Neural cell (in vitro differentiated cells): ENCODE results near the gene EBF3. TPM values are rescaled to one million over a fixed set of nuclear protein-coding genes. Genes with fewer than 3 reads are reported as not detected.

ENCODE experiments used
- H2AFZ ChIP-seq: fragments of 200-600, 300-800 bp; sonication (generic), shearing (Covaris generic); 2 replicates; pipeline ENCODE4 v1.6.0; 2014; ENCODE audit warnings: low read depth, mild to moderate bottlenecking, antibody characterized with exemption, low read length, moderate library complexity
- H3F3A ChIP-seq: fragments of 200-600 bp; shearing (Covaris generic); 2 replicates; pipeline ENCODE4 v1.6.1; 2016; ENCODE audit warnings: mild to moderate bottlenecking, moderate library complexity, mixed read lengths, antibody characterized with exemption, low read length; ENCODE audit not compliant: insufficient read depth, poor library complexity, severe bottlenecking
- H3K27ac ChIP-seq: fragments of 200-600, 300-800 bp; sonication (generic), shearing (Covaris generic); 2 replicates; pipeline ENCODE4 v1.5.1; 2014; ENCODE audit warnings: mild to moderate bottlenecking, low read length, moderate library complexity
- H3K27me3 ChIP-seq: fragments of 300-800, 200-600 bp; sonication (generic), shearing (Covaris generic); 2 replicates; pipeline ENCODE4 v1.6.0; 2014; ENCODE audit warnings: mild to moderate bottlenecking, low read depth, low read length, moderate library complexity; ENCODE audit not compliant: insufficient read depth
- H3K36me3 ChIP-seq: fragments of 300-800, 200-600 bp; sonication (generic), shearing (Covaris generic); 2 replicates; pipeline ENCODE4 v1.5.1; 2014; ENCODE audit warnings: mild to moderate bottlenecking, antibody characterized with exemption, low read length, moderate library complexity; ENCODE audit not compliant: insufficient read depth
- H3K4me2 ChIP-seq: fragments of 300-800, 200-600 bp; sonication (generic), shearing (Covaris generic); 2 replicates; pipeline ENCODE4 v1.6.0; 2014; ENCODE audit warnings: mild to moderate bottlenecking, low read length
- H3K4me3 ChIP-seq: fragments of 300-800, 200-600 bp; sonication (generic), shearing (Covaris generic); 2 replicates; pipeline ENCODE4 v1.5.1; 2014; ENCODE audit warnings: mild to moderate bottlenecking, low read length, moderate library complexity
- H3K79me2 ChIP-seq: fragments of 200-600 bp; shearing (Covaris generic); replicated peaks from 2 replicates; pipeline ENCODE4 v1.6.0; 2014; ENCODE audit warnings: mild to moderate bottlenecking, low read length, moderate library complexity; ENCODE audit not compliant: insufficient read depth
- H3K9ac ChIP-seq: fragments of 300-800, 200-600 bp; sonication (generic), shearing (Covaris generic); 2 replicates; pipeline ENCODE4 v1.6.1; 2016; ENCODE audit warnings: mild to moderate bottlenecking, low read length, mixed read lengths
- H3K9me2 ChIP-seq: fragments of 200-600 bp; shearing (Covaris generic); 2 replicates; pipeline ENCODE4 v1.6.1; 2016; ENCODE audit warnings: mild to moderate bottlenecking, low read length, mixed read lengths; ENCODE audit not compliant: insufficient read depth
- H3K9me3 ChIP-seq: fragments of 200-600, 300-800 bp; sonication (generic), shearing (Covaris generic); 2 replicates; pipeline ENCODE4 v1.6.1; 2016; ENCODE audit warnings: mild to moderate bottlenecking, mixed run types, low read length, moderate library complexity, mixed read lengths
- H4K20me1 ChIP-seq: fragments of 200-600 bp; shearing (Covaris generic); 2 replicates; pipeline ENCODE4 v1.6.1; 2016; ENCODE audit warnings: mild to moderate bottlenecking, mixed run types; ENCODE audit not compliant: insufficient read depth
- EZH2 ChIP-seq: fragments of 200-600, 300-800 bp; shearing (Covaris generic), sonication (generic); IDR thresholded peaks from 2 replicates; pipeline ENCODE4 v1.6.1; 2014; ENCODE audit warnings: antibody characterized with exemption, low read length, borderline replicate concordance, mild to moderate bottlenecking; ENCODE audit not compliant: insufficient read depth, poor library complexity, severe bottlenecking
- MXI1 ChIP-seq: fragments of 450-650 bp; conservative IDR thresholded peaks from 2 replicates; pipeline ENCODE4 v1.6.1; 2014; ENCODE audit warnings: antibody characterized with exemption, mild to moderate bottlenecking; ENCODE audit not compliant: poor library complexity, severe bottlenecking
- POLR2AphosphoS5 ChIP-seq: IDR thresholded peaks from 2 replicates; pipeline ENCODE4 v1.6.1; 2012
- RAD21 ChIP-seq: fragments of 450-650 bp; conservative IDR thresholded peaks from 2 replicates; pipeline ENCODE4 v1.6.1; 2014; ENCODE audit warnings: antibody characterized with exemption, mild to moderate bottlenecking, moderate library complexity
- SMC3 ChIP-seq: fragments of 450-650 bp; conservative IDR thresholded peaks from 2 replicates; pipeline ENCODE4 v1.6.1; 2014; ENCODE audit warnings: antibody characterized with exemption, mild to moderate bottlenecking, moderate library complexity; ENCODE audit not compliant: poor library complexity
- polyA plus RNA-seq: library from polyadenylated mRNA; depleted of rRNA; stranded (reverse); fragments of >200 nt; gene quantifications from 2 replicates; pipeline ENCODE4 v1.2.3, GENCODE V29; 2014
- TF ChIP-seq, protein P1 (sequence below): IDR thresholded peaks from 2 replicates; pipeline ENCODE4 v1.6.1; 2012; ENCODE audit warnings: borderline replicate concordance
- TF ChIP-seq, protein P2 (sequence below): fragments of 450-650 bp; IDR thresholded peaks from 2 replicates; pipeline ENCODE4 v1.5.1; 2014; ENCODE audit warnings: antibody characterized with exemption, mild to moderate bottlenecking, moderate library complexity; ENCODE audit not compliant: poor library complexity, severe bottlenecking

The EBF3 gene
- polyA plus RNA-seq, 1 donor from 2014 or later: 0.38 TPM

DNA sequence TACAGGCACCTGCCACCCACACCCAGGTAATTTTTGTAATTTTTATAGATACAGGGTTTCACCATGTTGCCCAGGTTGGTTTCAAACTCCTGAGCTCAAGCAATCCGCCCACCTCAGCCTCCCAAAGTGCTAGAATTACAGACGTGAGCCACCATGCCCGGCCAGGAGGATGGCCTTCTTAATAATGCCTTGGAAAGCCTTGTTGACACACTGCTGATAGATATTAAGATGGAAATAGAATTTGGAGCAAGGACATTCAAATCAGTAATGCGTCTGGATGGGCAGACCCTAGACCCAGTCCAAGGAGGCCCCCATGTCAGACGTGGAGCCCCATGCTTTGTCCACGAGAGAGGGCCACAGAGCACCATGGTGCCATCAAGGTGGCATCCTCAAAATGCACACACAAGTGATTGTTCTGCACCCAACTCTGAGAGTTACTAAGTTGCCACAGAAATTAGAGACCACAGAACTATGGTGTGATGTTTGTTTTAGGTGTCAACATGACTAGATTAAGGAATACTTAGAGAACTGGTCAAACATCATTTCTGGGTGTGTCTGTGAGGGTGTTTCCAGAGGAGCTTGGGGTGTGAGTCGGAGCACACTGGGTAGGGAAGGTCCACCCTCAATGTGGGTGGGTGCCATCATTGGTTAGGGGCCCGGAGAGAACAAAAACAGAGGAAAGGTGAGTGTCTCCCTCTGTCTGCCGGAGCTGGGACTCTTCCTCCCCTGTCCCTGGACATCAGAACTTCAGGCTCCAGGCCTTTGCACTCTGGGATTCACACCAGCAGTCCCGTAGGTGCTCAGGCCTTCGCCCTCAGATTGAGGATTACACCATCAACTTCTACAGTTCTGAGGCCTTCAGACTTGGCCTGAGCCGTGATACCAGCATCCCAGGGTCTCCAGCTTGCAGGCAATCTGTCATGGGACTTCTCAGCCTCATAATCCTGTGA, 34.5 kb downstream of the EBF3 start:
- Histone ChIP-seq H3K9me2 (no peaks in the 10 kb centered on the region), H3F3A (no peaks in the 10 kb centered on the region), H3K36me3 (no peaks in the 10 kb centered on the region), H3K27me3 (no peaks in the 10 kb centered on the region), H3K9ac (no peak overlapping the region), H3K79me2 (no peaks in the 10 kb centered on the region), H2AFZ (no peak overlapping the region), H3K4me2 (no peak overlapping the region), H3K9me3 (no peaks in the 10 kb centered on the region), H3K4me3 (no peak overlapping the region), H4K20me1 (no peaks in the 10 kb centered on the region), H3K27ac (no peak overlapping the region)
- TF ChIP-seq MXI1: no peak
- TF ChIP-seq RAD21: no peak
- no peak for TF ChIP-seq SMC3
- no peak for TF ChIP-seq POLR2AphosphoS5
- no peak for TF ChIP-seq EZH2
- TF ChIP-seq, protein P1, sequence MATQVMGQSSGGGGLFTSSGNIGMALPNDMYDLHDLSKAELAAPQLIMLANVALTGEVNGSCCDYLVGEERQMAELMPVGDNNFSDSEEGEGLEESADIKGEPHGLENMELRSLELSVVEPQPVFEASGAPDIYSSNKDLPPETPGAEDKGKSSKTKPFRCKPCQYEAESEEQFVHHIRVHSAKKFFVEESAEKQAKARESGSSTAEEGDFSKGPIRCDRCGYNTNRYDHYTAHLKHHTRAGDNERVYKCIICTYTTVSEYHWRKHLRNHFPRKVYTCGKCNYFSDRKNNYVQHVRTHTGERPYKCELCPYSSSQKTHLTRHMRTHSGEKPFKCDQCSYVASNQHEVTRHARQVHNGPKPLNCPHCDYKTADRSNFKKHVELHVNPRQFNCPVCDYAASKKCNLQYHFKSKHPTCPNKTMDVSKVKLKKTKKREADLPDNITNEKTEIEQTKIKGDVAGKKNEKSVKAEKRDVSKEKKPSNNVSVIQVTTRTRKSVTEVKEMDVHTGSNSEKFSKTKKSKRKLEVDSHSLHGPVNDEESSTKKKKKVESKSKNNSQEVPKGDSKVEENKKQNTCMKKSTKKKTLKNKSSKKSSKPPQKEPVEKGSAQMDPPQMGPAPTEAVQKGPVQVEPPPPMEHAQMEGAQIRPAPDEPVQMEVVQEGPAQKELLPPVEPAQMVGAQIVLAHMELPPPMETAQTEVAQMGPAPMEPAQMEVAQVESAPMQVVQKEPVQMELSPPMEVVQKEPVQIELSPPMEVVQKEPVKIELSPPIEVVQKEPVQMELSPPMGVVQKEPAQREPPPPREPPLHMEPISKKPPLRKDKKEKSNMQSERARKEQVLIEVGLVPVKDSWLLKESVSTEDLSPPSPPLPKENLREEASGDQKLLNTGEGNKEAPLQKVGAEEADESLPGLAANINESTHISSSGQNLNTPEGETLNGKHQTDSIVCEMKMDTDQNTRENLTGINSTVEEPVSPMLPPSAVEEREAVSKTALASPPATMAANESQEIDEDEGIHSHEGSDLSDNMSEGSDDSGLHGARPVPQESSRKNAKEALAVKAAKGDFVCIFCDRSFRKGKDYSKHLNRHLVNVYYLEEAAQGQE: no peak
- TF ChIP-seq, protein P2, sequence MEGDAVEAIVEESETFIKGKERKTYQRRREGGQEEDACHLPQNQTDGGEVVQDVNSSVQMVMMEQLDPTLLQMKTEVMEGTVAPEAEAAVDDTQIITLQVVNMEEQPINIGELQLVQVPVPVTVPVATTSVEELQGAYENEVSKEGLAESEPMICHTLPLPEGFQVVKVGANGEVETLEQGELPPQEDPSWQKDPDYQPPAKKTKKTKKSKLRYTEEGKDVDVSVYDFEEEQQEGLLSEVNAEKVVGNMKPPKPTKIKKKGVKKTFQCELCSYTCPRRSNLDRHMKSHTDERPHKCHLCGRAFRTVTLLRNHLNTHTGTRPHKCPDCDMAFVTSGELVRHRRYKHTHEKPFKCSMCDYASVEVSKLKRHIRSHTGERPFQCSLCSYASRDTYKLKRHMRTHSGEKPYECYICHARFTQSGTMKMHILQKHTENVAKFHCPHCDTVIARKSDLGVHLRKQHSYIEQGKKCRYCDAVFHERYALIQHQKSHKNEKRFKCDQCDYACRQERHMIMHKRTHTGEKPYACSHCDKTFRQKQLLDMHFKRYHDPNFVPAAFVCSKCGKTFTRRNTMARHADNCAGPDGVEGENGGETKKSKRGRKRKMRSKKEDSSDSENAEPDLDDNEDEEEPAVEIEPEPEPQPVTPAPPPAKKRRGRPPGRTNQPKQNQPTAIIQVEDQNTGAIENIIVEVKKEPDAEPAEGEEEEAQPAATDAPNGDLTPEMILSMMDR: no peak

DNA sequence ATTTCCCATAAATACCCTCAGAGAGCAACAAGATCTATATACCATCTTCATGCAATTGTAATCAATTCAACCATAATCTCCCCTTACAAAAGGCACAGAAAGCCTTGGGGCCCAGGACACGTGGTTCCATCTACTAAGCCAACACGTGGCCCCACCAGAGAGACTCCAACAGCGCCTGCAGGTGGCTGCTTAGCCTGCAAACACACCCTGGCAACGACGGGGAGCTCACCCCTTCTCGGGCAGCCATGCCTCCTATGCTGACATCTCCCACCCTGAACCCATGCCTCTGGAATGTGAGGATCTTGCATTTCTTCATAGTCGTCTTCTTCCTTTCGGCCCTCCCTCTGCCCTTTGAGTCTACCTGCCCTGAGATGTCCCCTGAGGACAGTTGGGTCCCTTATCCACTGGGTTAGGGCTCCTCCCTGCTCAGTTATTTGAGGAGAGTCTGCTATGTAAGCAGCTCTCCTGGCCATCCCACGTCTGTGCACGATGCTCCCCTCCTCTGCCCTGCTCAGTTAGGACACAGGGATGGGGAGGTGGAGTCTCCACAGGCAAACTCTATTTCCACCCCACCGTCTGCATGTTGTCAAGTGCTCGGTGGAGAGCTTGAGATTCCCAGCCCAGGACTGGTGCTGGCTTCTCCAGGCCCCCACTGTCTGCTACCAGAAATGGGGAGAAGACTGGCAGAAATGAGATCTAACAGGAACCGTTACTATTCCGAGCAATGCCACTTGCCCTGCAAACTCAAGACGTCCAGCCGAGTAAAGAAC, 36.5 kb downstream of the EBF3 start:
- H2AFZ ChIP-seq: no peak overlapping the region
- no peaks in the 10 kb centered on the region for H3F3A ChIP-seq
- H3K27ac ChIP-seq: no peak overlapping the region
- H3K27me3 ChIP-seq: no peaks in the 10 kb centered on the region
- H3K9me2 ChIP-seq: no peaks in the 10 kb centered on the region
- no peak overlapping the region for H3K4me3 ChIP-seq
- H3K4me2 ChIP-seq: no peak overlapping the region
- no peaks in the 10 kb centered on the region for H3K79me2 ChIP-seq
- no peak overlapping the region for H3K9ac ChIP-seq
- no peaks in the 10 kb centered on the region for H3K9me3 ChIP-seq
- H3K36me3 ChIP-seq: no peaks in the 10 kb centered on the region
- TF ChIP-seq EZH2: no peak
- no peak for TF ChIP-seq SMC3
- no peak for TF ChIP-seq RAD21
- H4K20me1 ChIP-seq: no peaks in the 10 kb centered on the region
